Measurements from ENCODE around the gene CGN.
"Not testable (repeated sequence)": the region's sequence is repeated elsewhere in the genome, so short reads cannot be mapped to it uniquely, and the experiment has no call there.

CGN gene

GRCh38 chr1:151518936-151519335 lies 7.7 kb downstream of the CGN start:
- Histone ChIP-seq H3K36me3 (ENCODE audit: control insufficient read depth, insufficient read depth, low read length) (peaks cover 4% of the 10 kb centered on the region), H3K4me3 (ENCODE audit: insufficient read depth, low read depth, low read length) (no peak overlapping the region), H3K27me3 (ENCODE audit: control insufficient read depth, insufficient read depth, low read length, poor library complexity, severe bottlenecking) (no peaks in the 10 kb centered on the region), H3K9me3 (ENCODE audit: control insufficient read depth, low read length) (no peaks in the 10 kb centered on the region), H3K4me1 (ENCODE audit: control insufficient read depth, insufficient read depth, low read length) (peaks cover 6% of the 10 kb centered on the region), H3K27ac (ENCODE audit: insufficient read depth, low read depth, low read length, poor library complexity, severe bottlenecking) (no peak overlapping the region)
- WGBS, 2 experiments = 95 to 97% methylated on average over 15 of the region's 15 CpGs

- no peak overlapping the region for H3K4me3 ChIP-seq (ENCODE audit: insufficient read depth, low read depth, low read length)
- no peak overlapping the region for H3K27ac ChIP-seq (ENCODE audit: insufficient read depth, low read depth, low read length, poor library complexity, severe bottlenecking)
- peaks cover 6% of the 10 kb centered on the region for H3K4me1 ChIP-seq (ENCODE audit: control insufficient read depth, insufficient read depth, low read length)
- no peaks in the 10 kb centered on the region for H3K9me3 ChIP-seq (ENCODE audit: control insufficient read depth, low read length)
- 86 to 89% methylated on average over 1 of the region's 2 CpGs for WGBS, 2 experiments
- no peaks in the 10 kb centered on the region for H3K27me3 ChIP-seq (ENCODE audit: control insufficient read depth, insufficient read depth, low read length, poor library complexity, severe bottlenecking)
- H3K36me3 ChIP-seq (ENCODE audit: control insufficient read depth, insufficient read depth, low read length) = peaks cover 4% of the 10 kb centered on the region
Observed at GRCh38 chr1:151519667-151520066, 8.5 kb downstream of the CGN start.

DNA sequence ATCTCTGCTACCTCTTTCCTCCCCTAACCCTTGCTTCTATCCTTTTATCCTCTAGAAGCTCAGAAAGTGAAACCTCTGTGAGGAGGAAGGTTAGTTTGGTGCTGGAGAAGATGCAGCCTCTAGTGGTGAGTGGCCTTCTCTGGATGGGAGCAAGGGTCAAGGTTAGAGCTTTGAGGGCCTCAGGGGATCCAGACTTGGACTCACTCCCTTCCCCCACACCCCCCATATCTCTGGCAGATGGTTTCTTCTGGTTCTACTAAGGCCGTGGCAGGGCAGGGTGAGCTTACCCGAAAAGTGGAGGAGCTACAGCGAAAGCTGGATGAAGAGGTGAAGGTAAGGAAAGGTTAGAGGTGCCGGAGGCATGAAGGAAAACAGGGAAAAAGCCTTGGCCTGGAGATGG lies 9.2 kb downstream of the CGN start:
- Histone ChIP-seq H3K27me3 (ENCODE audit: control insufficient read depth, insufficient read depth, low read length, poor library complexity, severe bottlenecking) (no peaks in the 10 kb centered on the region), H3K4me3 (ENCODE audit: insufficient read depth, low read depth, low read length) (no peak overlapping the region), H3K36me3 (ENCODE audit: control insufficient read depth, insufficient read depth, low read length) (peaks cover 4% of the 10 kb centered on the region), H3K27ac (ENCODE audit: insufficient read depth, low read depth, low read length, poor library complexity, severe bottlenecking) (no peak overlapping the region), H3K4me1 (ENCODE audit: control insufficient read depth, insufficient read depth, low read length) (peaks cover 6% of the 10 kb centered on the region), H3K9me3 (ENCODE audit: control insufficient read depth, low read length) (no peaks in the 10 kb centered on the region)
- WGBS, 2 experiments = 92 to 94% methylated on average over 4 of the region's 4 CpGs

GRCh38 chr1:151522427-151522826 lies 11.2 kb downstream of the CGN start:
- not testable (repeated sequence) for H3K36me3 ChIP-seq (ENCODE audit: control insufficient read depth, insufficient read depth, low read length); H3K27me3 ChIP-seq (ENCODE audit: control insufficient read depth, insufficient read depth, low read length, poor library complexity, severe bottlenecking)
- WGBS, 2 experiments = 89 to 95% methylated on average over 7 of the region's 7 CpGs

GRCh38 chr1:151523326-151523725 lies 12.1 kb downstream of the CGN start:
- Histone ChIP-seq H3K27me3 (ENCODE audit: control insufficient read depth, insufficient read depth, low read length, poor library complexity, severe bottlenecking) (no peaks in the 10 kb centered on the region), H3K4me1 (ENCODE audit: control insufficient read depth, insufficient read depth, low read length) (no peaks in the 10 kb centered on the region), H3K27ac (ENCODE audit: insufficient read depth, low read depth, low read length, poor library complexity, severe bottlenecking) (no peak overlapping the region), H3K36me3 (ENCODE audit: control insufficient read depth, insufficient read depth, low read length) (peaks cover 4% of the 10 kb centered on the region), H3K9me3 (ENCODE audit: control insufficient read depth, low read length) (no peaks in the 10 kb centered on the region), H3K4me3 (ENCODE audit: insufficient read depth, low read depth, low read length) (no peak overlapping the region)
- 66 to 68% methylated on average over 5 of the region's 5 CpGs for WGBS, 2 experiments

More at GRCh38 chr1:151522427-151522826, 11.2 kb downstream of the CGN start:
- H3K4me3 ChIP-seq (ENCODE audit: insufficient read depth, low read depth, low read length); H3K27ac ChIP-seq (ENCODE audit: insufficient read depth, low read depth, low read length, poor library complexity, severe bottlenecking); H3K9me3 ChIP-seq (ENCODE audit: control insufficient read depth, low read length); H3K4me1 ChIP-seq (ENCODE audit: control insufficient read depth, insufficient read depth, low read length): not testable (repeated sequence)

DNA sequence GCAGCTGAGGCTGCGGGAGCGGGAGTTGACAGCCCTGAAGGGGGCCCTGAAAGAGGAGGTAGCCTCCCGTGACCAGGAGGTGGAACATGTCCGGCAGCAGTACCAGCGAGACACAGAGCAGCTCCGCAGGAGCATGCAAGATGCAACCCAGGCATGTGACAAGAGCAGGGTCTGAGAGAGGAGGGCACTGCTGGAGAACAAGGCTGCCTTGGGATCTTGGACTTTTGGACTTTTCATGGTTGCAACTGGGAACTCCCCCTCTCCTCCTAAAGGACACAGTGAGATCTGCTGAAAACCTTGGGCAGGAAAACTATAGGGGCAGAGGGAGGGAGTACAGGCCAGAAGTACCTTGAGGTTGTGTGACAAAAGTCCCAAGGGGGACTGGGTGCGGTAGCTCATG lies 13.5 kb downstream of the CGN start:
- WGBS, 2 experiments = 93 to 95% methylated on average over 7 of the region's 7 CpGs
- no peaks in the 10 kb centered on the region for H3K9me3 ChIP-seq (ENCODE audit: control insufficient read depth, low read length)
- no peak overlapping the region for H3K4me3 ChIP-seq (ENCODE audit: insufficient read depth, low read depth, low read length)
- H3K27ac ChIP-seq (ENCODE audit: insufficient read depth, low read depth, low read length, poor library complexity, severe bottlenecking) = no peak overlapping the region
- H3K27me3 ChIP-seq (ENCODE audit: control insufficient read depth, insufficient read depth, low read length, poor library complexity, severe bottlenecking) = no peaks in the 10 kb centered on the region
- H3K36me3 ChIP-seq (ENCODE audit: control insufficient read depth, insufficient read depth, low read length) = no peaks in the 10 kb centered on the region
- no peaks in the 10 kb centered on the region for H3K4me1 ChIP-seq (ENCODE audit: control insufficient read depth, insufficient read depth, low read length)

GRCh38 chr1:151526735-151527525 lies 15.7 kb downstream of the CGN start:
- Histone ChIP-seq H3K9me3 (ENCODE audit: control insufficient read depth, low read length) (no peaks in the 10 kb centered on the region), H3K4me3 (ENCODE audit: insufficient read depth, low read depth, low read length) (no peak overlapping the region), H3K4me1 (ENCODE audit: control insufficient read depth, insufficient read depth, low read length) (no peaks in the 10 kb centered on the region), H3K27me3 (ENCODE audit: control insufficient read depth, insufficient read depth, low read length, poor library complexity, severe bottlenecking) (no peaks in the 10 kb centered on the region), H3K27ac (ENCODE audit: insufficient read depth, low read depth, low read length, poor library complexity, severe bottlenecking) (no peak overlapping the region), H3K36me3 (ENCODE audit: control insufficient read depth, insufficient read depth, low read length) (no peaks in the 10 kb centered on the region)
- WGBS, 2 experiments = 74 to 77% methylated on average over 7 of the region's 7 CpGs

GRCh38 chr1:151529211-151529702 lies 18.1 kb downstream of the CGN start:
- WGBS, 2 experiments = 94% methylated on average over 11 of the region's 11 CpGs
- no peak overlapping the region for H3K4me3 ChIP-seq (ENCODE audit: insufficient read depth, low read depth, low read length)
- H3K9me3 ChIP-seq (ENCODE audit: control insufficient read depth, low read length) = no peaks in the 10 kb centered on the region
- H3K36me3 ChIP-seq (ENCODE audit: control insufficient read depth, insufficient read depth, low read length) = no peaks in the 10 kb centered on the region
- H3K27me3 ChIP-seq (ENCODE audit: control insufficient read depth, insufficient read depth, low read length, poor library complexity, severe bottlenecking) = no peaks in the 10 kb centered on the region
- H3K27ac ChIP-seq (ENCODE audit: insufficient read depth, low read depth, low read length, poor library complexity, severe bottlenecking) = no peak overlapping the region
- no peaks in the 10 kb centered on the region for H3K4me1 ChIP-seq (ENCODE audit: control insufficient read depth, insufficient read depth, low read length)

DNA sequence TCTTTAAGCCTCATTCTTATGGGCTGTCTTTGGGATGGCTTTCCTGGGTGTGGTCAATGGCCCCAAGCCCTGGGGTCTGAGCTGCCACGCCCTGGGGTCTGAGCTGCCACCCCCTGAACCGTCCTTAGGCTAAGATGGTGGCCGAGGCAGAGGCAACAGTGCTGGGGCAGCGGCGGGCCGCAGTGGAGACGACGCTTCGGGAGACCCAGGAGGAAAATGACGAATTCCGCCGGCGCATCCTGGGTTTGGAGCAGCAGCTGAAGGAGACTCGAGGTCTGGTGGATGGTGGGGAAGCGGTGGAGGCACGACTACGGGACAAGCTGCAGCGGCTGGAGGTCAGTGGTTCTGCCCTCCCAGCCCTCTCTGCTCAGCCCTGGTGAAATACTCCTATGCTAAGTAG lies 18.6 kb downstream of the CGN start:
- no peaks in the 10 kb centered on the region for H3K36me3 ChIP-seq (ENCODE audit: control insufficient read depth, insufficient read depth, low read length)
- 93 to 96% methylated on average over 18 of the region's 18 CpGs for WGBS, 2 experiments
- no peaks in the 10 kb centered on the region for H3K9me3 ChIP-seq (ENCODE audit: control insufficient read depth, low read length)
- H3K27ac ChIP-seq (ENCODE audit: insufficient read depth, low read depth, low read length, poor library complexity, severe bottlenecking) = no peak overlapping the region
- H3K27me3 ChIP-seq (ENCODE audit: control insufficient read depth, insufficient read depth, low read length, poor library complexity, severe bottlenecking) = no peaks in the 10 kb centered on the region
- H3K4me3 ChIP-seq (ENCODE audit: insufficient read depth, low read depth, low read length) = no peak overlapping the region
- H3K4me1 ChIP-seq (ENCODE audit: control insufficient read depth, insufficient read depth, low read length) = no peaks in the 10 kb centered on the region

DNA sequence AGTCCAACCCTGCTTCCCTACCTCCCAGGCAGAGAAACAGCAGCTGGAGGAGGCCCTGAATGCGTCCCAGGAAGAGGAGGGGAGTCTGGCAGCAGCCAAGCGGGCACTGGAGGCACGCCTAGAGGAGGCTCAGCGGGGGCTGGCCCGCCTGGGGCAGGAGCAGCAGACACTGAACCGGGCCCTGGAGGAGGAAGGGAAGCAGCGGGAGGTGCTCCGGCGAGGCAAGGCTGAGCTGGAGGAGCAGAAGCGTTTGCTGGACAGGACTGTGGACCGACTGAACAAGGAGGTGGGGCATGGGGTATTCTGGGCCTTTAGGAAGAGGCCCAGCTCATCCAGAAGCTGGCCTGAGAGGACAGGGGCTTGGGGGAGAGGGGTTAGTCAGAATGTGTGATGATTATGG lies 19.3 kb downstream of the CGN start:
- Histone ChIP-seq H3K27ac (ENCODE audit: insufficient read depth, low read depth, low read length, poor library complexity, severe bottlenecking) (no peak overlapping the region), H3K4me3 (ENCODE audit: insufficient read depth, low read depth, low read length) (no peak overlapping the region), H3K27me3 (ENCODE audit: control insufficient read depth, insufficient read depth, low read length, poor library complexity, severe bottlenecking) (no peaks in the 10 kb centered on the region), H3K4me1 (ENCODE audit: control insufficient read depth, insufficient read depth, low read length) (no peaks in the 10 kb centered on the region), H3K36me3 (ENCODE audit: control insufficient read depth, insufficient read depth, low read length) (no peaks in the 10 kb centered on the region), H3K9me3 (ENCODE audit: control insufficient read depth, low read length) (no peaks in the 10 kb centered on the region)
- WGBS, 2 experiments = 88 to 91% methylated on average over 11 of the region's 11 CpGs
